Non-pigmented ciliary epithelial cell (primary cell): ENCODE measurements around the gene SYNDIG1.
A peak's percentile ranks its signal among the peaks of the same experiment; 100 is the strongest.

Experiments
- DNase-seq: peaks from one replicate; pipeline ENCODE4 v3.0.0-alpha.2; 2010; ENCODE audit warnings: low read depth

SYNDIG1 gene

GRCh38 chr20:24658920-24659660 lies 189.7 kb downstream of the SYNDIG1 start:
- no peak for DNase-seq

DNA sequence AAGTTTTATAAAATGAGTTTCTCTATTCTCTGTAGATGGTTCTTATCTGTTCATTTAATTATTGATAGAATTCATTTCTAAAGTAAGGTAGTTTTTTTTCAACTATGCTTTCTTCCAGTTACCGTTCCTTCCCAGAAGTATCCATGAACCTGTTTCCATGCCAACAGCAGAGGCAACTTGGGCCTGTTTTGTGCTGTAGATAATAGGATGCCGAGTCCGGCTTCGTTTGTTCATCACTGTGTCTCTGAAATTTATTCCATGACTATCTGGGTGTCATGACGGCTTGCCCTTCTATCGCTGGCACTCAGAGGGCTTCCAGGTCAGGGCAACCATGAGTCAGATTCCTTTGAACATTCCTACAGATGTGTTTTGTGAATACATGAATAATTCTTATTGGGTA lies 190.4 kb downstream of the SYNDIG1 start:
- DNase-seq = no peak

- no peak for DNase-seq
These were observed 191.2 kb downstream of the SYNDIG1 start for GRCh38 chr20:24660651-24661050.

DNA sequence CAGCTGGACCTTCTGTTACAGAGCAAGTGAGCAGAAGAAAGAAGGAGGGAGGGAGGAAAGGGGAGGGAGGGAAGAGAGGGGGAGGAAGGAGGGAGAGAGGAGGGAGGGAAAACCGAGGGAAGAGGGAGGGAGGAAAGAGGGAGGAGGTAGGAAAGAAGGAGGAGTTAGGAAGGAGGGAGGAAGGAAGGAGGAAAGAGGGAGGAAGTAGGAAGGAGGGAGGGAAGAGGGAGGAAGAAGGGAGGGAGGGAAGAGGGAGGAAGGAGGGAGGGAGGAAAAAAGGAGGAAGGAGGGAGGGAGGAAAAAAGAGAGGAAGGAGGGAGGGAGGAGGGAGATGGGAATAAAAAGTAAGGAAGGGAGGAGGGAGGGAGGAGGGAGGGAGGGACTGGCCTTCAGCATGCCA lies 191.8 kb downstream of the SYNDIG1 start:
- no peak for DNase-seq

GRCh38 chr20:24662322-24662721 lies 192.9 kb downstream of the SYNDIG1 start:
- no peak for DNase-seq

DNA sequence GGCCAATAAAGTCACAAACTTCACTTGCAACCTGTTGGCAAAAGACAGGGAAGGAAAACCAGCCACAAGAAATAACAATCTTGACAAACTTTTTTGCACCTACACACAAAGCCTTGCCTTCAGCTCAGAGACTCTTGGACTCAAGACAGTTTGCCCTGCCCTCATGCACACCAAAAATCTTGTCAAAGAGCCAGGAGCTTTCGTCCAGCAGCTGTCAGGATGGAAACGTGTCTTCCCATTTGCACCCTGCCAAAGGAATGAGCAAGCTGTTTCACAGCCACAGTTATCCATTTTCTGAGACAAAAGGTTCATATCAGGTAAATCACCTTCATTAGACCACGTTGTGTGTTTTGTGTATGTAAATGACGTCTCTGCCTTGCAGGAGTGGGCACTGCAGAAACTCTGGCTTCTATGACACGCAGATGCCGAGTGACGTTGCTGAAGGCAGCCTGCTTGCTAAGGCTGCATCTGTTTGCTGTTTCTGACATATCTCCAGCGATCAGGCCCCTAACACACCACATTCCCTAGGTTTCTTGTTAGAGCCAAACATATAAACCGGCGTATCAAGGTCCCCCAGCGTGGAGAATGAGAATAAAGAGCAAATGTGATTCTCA lies 193.4 kb downstream of the SYNDIG1 start:
- no peak for DNase-seq

DNA sequence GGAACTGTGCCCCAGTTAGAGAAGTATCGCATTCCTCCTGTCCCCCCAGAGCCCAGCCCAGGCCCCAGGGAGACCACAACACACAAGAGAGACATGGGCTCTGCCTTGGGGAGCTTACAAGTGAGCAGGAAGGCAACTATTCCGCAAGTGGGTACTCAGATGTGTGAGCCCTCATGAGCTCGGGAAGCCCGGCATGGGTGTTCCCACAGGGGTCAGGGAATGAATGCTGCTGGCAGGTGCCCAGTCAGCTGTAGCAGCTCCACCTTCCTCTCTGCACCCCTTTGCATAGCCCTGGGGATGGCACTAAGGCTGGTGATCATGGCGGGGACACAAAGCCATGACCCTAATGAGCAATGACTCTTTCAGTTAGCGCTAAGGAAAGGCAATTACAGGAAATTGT lies 194.1 kb downstream of the SYNDIG1 start:
- no peak for DNase-seq

DNA sequence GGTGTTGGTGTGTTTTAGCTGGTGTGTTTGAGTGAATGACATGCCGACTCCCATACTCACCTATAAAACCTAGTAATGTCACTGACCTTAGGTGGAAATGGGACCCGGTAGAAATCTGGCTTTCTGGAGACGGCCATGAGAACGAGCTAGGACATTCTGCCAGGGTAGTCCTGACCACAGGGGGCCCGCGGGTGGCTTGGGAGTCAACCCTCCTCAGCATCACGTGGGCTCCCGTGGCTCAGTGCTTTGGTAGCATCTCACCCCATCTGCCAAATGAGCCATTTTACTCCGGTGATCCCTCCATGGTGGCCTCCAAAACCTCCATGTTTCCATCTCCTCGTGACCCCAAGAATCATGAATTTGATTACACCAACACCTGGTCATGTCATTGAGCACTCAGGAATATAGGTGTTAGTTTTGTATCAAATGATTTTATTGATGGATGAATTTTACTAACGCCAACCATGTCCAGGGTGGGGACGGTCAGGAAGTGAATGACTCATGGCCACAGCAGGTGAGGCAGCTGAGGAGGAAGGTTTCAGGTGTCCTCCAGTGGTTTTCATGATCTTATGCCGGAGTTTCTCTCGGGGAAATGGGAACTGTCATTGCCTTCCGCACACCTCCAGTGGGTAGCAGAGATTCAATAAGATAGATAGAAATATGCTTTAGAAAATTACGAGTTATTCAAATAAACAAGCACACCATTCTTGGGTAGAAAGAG lies 195.0 kb downstream of the SYNDIG1 start:
- DNase-seq = no peak

DNA sequence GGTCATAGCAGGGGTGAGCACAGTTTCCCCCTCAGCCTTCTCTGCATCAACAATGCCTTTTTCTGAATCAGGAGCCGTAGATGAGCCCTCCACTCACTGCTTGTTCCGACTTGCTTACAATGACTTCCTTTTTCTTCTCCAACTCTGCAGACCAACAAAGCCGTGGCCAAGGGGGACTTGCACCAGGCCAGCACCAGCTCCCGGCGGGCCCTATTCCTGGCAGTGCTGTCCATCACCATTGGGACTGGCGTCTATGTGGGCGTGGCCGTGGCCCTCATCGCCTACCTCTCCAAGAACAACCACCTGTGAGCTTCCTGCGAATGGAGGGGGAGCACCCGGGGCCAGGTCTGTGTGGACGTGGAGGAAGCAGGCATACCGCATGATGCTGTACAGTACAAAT lies 195.8 kb downstream of the SYNDIG1 start:
- DNase-seq = no peak

DNA sequence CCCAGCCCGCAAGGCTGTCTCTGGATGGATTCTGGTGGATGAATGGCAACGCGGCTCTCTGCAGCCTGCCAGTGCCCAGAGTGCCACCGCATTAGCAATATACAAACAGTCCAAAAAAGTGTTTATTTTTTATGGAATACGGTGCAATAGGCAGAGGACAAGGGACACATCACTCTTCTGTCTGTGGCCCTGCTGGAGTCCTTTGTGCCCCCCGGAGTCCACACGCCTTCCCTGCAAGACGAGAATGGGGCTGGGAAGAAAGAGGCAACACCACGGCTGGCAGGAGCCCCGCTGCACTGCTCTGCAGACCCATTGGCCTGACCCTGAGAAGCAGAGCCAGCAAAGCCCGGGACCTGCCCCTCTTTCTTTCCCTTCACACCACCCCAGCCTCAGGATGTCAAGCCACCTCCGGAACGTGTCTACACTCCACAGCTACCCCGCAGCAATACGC lies 196.3 kb downstream of the SYNDIG1 start:
- DNase-seq = no peak

- DNase-seq = no peak
These were observed 198.4 kb downstream of the SYNDIG1 start for GRCh38 chr20:24667689-24668383.

GRCh38 chr20:24668384-24668702 lies 198.9 kb downstream of the SYNDIG1 start:
- no peak for DNase-seq

DNA sequence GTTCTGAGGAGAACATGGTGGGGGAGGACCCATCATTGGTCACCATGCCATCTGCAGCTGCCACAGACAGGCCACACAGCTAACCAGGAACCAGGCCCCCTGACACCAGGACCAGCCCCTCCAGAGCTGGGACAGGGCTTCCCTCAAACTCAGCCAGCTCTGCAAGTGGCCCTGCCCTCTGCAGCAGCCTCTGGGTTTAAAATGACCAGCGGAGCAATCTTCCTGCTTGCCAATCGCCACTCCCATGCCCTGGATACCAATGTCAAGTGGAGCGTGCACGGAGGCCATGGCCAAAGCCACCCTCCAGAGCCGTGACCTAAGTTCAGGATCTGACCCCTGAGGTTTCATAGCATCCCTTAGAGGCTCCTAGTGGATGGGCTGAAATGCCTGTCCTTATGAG lies 199.4 kb downstream of the SYNDIG1 start:
- DNase-seq = no peak

DNA sequence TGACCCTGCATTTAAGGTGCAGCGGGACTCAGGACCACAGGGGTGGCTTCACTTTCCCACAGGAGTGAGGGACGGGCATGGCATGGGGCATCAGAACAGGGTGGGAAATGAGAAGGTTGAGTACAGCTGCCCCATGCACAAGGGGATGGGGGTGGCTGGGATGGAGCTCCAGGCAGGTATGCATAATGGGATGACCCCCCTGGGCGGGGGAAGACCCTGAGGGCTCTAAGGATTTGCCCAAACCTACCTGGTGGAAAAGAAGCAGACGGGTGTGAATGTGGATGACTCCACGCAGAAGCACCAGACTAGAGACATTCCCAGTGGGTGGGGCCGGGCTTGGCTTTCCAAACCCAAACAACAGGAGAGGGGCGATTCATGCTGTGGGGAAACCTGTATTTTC lies 200.3 kb downstream of the SYNDIG1 start:
- DNase-seq = no peak

DNA sequence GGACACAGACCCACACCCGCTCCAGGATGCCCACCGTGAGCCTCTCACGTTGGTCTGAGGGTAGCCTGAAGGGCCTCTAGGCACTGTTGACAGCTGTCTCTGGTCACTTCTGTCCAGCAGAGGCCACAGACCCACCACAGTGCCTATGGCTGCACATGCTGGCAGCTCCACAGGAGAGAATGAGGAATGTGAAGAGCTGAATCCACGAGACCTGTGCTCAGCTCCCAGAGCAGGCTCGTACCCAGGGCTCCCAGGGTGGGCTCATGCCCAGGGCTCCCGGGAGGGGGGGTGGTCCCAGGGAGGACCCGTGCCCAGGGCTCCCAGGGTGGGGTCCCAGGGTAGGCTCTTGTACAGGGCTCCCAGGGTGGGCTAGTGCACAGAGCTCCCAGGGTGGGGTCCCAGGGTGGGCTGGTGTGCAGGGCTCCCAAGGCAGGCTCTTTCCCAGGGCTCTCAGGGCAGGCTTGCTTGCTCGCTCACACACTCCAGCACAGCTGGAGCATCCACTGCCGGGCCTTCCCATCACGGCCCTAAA lies 201.0 kb downstream of the SYNDIG1 start:
- DNase-seq = no peak

DNA sequence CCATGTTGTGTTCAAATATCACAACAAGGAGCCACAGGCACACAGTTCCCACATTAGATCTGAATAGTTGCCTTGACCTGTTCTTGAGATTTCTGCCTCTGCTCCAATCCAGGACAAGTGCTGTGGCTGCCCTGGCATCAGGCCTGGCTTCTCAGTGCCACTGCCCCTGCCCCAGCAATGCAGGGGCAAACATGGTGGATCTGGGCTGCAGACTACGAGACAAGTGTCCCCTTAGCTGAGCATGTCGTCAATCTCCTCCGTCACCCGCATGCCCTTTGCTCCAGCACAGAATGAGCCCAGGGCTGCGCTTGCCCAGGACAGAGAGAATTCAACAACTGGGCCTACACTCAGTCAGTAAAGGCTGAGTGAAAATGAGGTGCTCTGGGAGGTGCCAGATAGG lies 201.6 kb downstream of the SYNDIG1 start:
- no peak for DNase-seq

DNA sequence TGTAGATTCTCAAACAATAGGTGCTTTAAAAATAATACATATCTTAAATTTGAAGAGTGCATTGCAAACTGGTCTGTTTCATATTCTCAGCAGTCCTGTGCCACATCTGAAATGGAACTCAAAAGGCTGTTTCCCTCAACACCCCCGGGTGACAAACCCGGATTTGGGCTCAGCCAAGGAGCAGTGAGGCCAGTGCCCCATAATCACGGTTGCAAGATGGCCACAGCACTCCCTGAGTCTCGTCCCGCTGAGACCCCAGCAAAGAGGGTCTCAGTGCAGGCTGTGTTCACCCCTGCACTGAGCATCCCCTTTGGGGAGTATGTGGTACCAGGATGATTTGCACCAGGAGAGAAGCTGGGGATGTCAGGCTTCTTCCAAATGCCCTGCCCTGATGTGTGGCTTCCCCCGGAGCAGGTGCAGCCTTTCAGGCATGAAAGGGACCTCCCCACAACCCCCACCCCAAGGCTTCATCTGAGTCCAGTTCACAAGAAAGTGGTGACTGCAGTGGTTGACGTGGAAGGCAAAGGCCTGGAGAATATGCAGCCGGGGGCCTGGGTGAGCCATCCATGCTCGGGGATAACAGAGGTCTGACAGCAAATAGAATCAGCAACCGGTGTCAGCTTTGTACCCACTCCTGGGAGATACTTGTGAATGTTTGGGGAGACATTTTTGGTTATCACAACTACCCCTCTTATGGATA lies 202.9 kb downstream of the SYNDIG1 start:
- DNase-seq = peak; percentile 55

GRCh38 chr20:24672886-24673677 lies 203.7 kb downstream of the SYNDIG1 start:
- peak; percentile 97 for DNase-seq

DNA sequence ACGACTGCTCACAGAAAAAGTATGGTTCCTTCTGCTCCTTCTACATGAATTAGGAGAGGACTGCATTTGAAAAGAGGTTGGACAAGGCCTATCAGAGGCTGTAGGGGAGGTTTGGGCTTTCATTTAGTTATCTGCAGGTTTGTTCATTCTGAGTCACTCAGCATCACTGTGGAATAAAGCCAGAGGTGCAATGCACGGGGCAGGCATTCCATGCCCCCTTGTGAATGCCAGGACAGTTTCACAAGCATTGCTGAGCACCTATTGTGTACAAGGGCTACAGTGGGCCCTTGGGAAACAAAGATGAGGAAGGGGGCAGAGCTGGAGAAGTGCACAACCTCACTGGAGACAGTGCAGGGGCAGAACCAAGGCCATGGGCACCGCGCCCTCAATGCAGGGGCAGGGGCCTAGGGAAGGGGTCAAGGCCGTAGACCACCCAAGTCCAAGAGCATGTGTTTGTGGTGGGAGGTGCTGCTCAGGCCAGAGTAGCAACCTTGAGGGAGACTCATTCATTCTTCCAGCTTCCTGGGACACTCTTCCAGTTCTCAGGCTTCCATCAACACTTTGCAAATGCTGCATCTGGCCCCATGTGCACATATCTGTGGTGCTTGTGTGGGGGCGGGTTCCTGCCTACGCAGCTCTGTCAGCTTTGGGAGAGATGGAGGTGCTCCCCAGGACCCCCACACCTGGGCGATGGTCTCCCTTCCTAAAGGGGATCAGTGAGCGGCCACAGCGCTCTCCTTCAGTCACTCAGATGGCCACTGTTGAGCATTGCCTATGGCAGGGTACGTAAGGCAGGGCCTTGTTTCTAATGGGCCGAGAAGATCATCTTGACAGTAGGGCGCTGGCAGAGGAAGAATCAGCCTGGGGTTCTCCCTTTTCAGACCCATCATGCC lies 204.5 kb downstream of the SYNDIG1 start:
- no peak for DNase-seq
